B cell (primary cell): ENCODE results near the gene RAD51B. TPM values are rescaled to one million over a fixed set of nuclear protein-coding genes. Genes with fewer than 3 reads are reported as not detected.
A peak's percentile ranks its signal among the peaks of the same experiment; 100 is the strongest.

Experiments
- ATAC-seq: fragments of 200-7000 bp; cut with Tn5 transposase; one replicate; pipeline ENCODE4 v1.10.0; 2021; ENCODE audit warnings: low read depth, mild to moderate bottlenecking, moderate number of reproducible peaks, moderate library complexity
- CTCF ChIA-PET: fragments of 350-600 bp; sonication (Branson Sonifier 250); formaldehyde crosslinking; loops from one replicate; lab custom pipeline; 2021; ENCODE audit warnings: antibody characterized with exemption, inconsistent platforms; lab: Charles Lee
- POLR2A ChIA-PET: fragments of 350-600 bp; sonication (Branson Sonifier 250); formaldehyde crosslinking; loops from one replicate; lab custom pipeline; 2021; ENCODE audit warnings: antibody characterized with exemption; lab: Charles Lee
- DNase-seq: peaks from one replicate; pipeline ENCODE4 v3.0.0; 2013
- H2AFZ ChIP-seq: 2 replicates; pipeline ENCODE4 v1.6.1; 2012; ENCODE audit warnings: mild to moderate bottlenecking, low read depth, low read length; ENCODE audit not compliant: insufficient read depth, poor library complexity, severe bottlenecking
- H3K27ac ChIP-seq, 2 donors: 1 replicate in 1 of 2; 2 replicates in 1 of 2; pipeline ENCODE4 v1.5.1; 2012 to 2013; ENCODE audit warnings: low read length in 2 of 2, mild to moderate bottlenecking in 2 of 2, moderate library complexity in 1 of 2
- H3K27me3 ChIP-seq, 4 experiments: fragments of 200-600 bp in 1 of 4; sonication (generic) in 1 of 4; replicated peaks in 1 of 4; 1 replicate in 2 of 4; 2 replicates in 2 of 4; pipeline versions ENCODE4 v1.6.1 to v1.7.0; 2013 to 2016; ENCODE audit warnings: low read length in 3 of 4, mild to moderate bottlenecking in 2 of 4, mixed read lengths in 1 of 4, moderate library complexity in 1 of 4; ENCODE audit not compliant: insufficient read depth in 4 of 4, control insufficient read depth in 3 of 4; ENCODE audit errors: control extremely low read depth in 1 of 4
- H3K36me3 ChIP-seq, 2 experiments: replicated peaks in 1 of 2; 1 replicate in 1 of 2; 2 replicates in 1 of 2; pipeline versions ENCODE4 v1.6.1 to v1.7.1; 2013; ENCODE audit warnings: low read length in 1 of 2; ENCODE audit not compliant: insufficient read depth in 2 of 2, control insufficient read depth in 1 of 2; ENCODE audit errors: control extremely low read depth in 1 of 2, extremely low read depth in 1 of 2
- H3K4me1 ChIP-seq, 2 donors: fragments of 200-600 bp in 1 of 2; sonication (generic) in 1 of 2; 1 replicate in 1 of 2; 2 replicates in 1 of 2; pipeline versions ENCODE4 v1.5.1 to v1.6.1; 2013 to 2017; ENCODE audit warnings: low read length in 2 of 2; ENCODE audit not compliant: control insufficient read depth in 2 of 2, insufficient read depth in 2 of 2
- H3K4me2 ChIP-seq: replicated peaks from 2 replicates; pipeline ENCODE3; 2012; ENCODE audit warnings: mild to moderate bottlenecking, low read depth, low read length; ENCODE audit not compliant: poor library complexity, severe bottlenecking
- H3K4me3 ChIP-seq, 5 experiments: fragments of 200-600 bp in 1 of 5; sonication (generic) in 1 of 5; 1 replicate in 3 of 5; 2 replicates in 2 of 5; pipeline versions ENCODE4 v1.5.1 to v1.7.0; 2011 to 2016; ENCODE audit warnings: low read length in 4 of 5, mild to moderate bottlenecking in 4 of 5, low read depth in 2 of 5, control low read depth in 1 of 5, moderate library complexity in 1 of 5; ENCODE audit not compliant: insufficient read depth in 1 of 5; ENCODE audit errors: control extremely low read depth in 1 of 5, extremely low read depth in 1 of 5
- H3K79me2 ChIP-seq: fragments of 200-600 bp; sonication (generic); one replicate; pipeline ENCODE4 v1.6.0; 2016; ENCODE audit warnings: low read length; ENCODE audit not compliant: control insufficient read depth, insufficient read depth
- H3K9ac ChIP-seq: fragments of 200-600 bp; sonication (generic); 2 replicates; pipeline ENCODE4 v1.6.1; 2017; ENCODE audit warnings: mild to moderate bottlenecking, low read length, moderate library complexity
- H3K9me3 ChIP-seq, 3 donors: one replicate each; pipeline versions ENCODE4 v1.6.1 to v1.7.1; 2013; ENCODE audit warnings: low read length in 2 of 3; ENCODE audit not compliant: control insufficient read depth in 2 of 3, insufficient read depth in 1 of 3; ENCODE audit errors: control extremely low read depth in 1 of 3
- H4K20me1 ChIP-seq: 2 replicates; pipeline ENCODE4 v1.6.0; 2012; ENCODE audit warnings: mild to moderate bottlenecking, low read length; ENCODE audit not compliant: insufficient read depth, control insufficient read depth, poor library complexity, severe bottlenecking
- H3K27ac Mint-ChIP-seq: one replicate; pipeline ENCODE4 v1.8.0; 2021; ENCODE audit warnings: mixed read lengths
- H3K27me3 Mint-ChIP-seq: one replicate; pipeline ENCODE4 v1.8.0; 2021; ENCODE audit warnings: mixed read lengths
- H3K4me1 Mint-ChIP-seq: one replicate; pipeline ENCODE4 v1.8.0; 2021; ENCODE audit warnings: mixed read lengths
- H3K4me3 Mint-ChIP-seq: one replicate; pipeline ENCODE4 v1.8.0; 2021; ENCODE audit warnings: mixed read lengths
- H3K9me3 Mint-ChIP-seq: one replicate; pipeline ENCODE4 v1.8.0; 2022; ENCODE audit warnings: mixed read lengths; ENCODE audit not compliant: insufficient read depth
- CTCF ChIP-seq: fragments of 200-600 bp; IDR thresholded peaks from one replicate; pipeline ENCODE4 v1.8.0; 2022; ENCODE audit warnings: antibody characterized with exemption, mild to moderate bottlenecking
- EZH2 ChIP-seq: IDR thresholded peaks from 2 replicates; pipeline ENCODE4 v1.6.1; 2012; ENCODE audit warnings: borderline replicate concordance, low read depth, mild to moderate bottlenecking, moderate library complexity, low read length; ENCODE audit not compliant: insufficient read depth, poor library complexity, severe bottlenecking
- WGBS: methylation state at CpG from one replicate; pipeline ENCODE4 v1.1.5; 2013; ENCODE audit warnings: missing lambda C conversion rate; ENCODE audit not compliant: insufficient coverage; 5-methylcytosine and 5-hydroxymethylcytosine counted together
- intact Hi-C: fragments of 100-400 bp; cut with micrococcal nuclease; formaldehyde crosslinking; loops from one replicate; pipeline ENCODE4 v1.10.0; 2022
- polyA plus RNA-seq: library from polyadenylated mRNA; depleted of rRNA; stranded (reverse); fragments of >200 nt; gene quantifications from 2 replicates; pipeline ENCODE4 v1.2.3, GENCODE V29; 2012
- total RNA-seq, 2 donors: library from RNA; stranded (reverse); fragments of 120-200 nt in 1 of 2; gene quantifications; 1 replicate in 1 of 2; 2 replicates in 1 of 2; pipeline versions ENCODE4 v1.2.3 to v1.2.4, GENCODE V29; 2013 to 2022

RAD51B gene
- total and polyA plus RNA-seq, 2 donors (not counting 1 experiment from before 2014, with no cell fraction given), result 6.5 to 60.6 TPM

GRCh38 chr14:68563251-68564131 lies 743.9 kb downstream of the RAD51B start:
- Histone ChIP-seq H3K9ac (peak overlapping the region; percentile 41), H3K4me3 (peak overlapping the region in 1 of 5 experiments; percentile 7), H3K79me2 (no peaks in the 10 kb centered on the region), H3K27ac (no peak overlapping the region), H3K9me3 (peaks cover 0 to under 1% (median 0%) of the 10 kb centered on the region in 3 donors), H3K36me3 (no peaks in the 10 kb centered on the region), H3K4me2 (peak overlapping the region; percentile 64), H2AFZ (peak overlapping the region; percentile 53), H4K20me1 (no peaks in the 10 kb centered on the region), H3K4me1 (peaks cover 19 to 34% of the 10 kb centered on the region in 2 donors), H3K27me3 (no peaks in the 10 kb centered on the region)
- H3K27me3 Mint-ChIP-seq, result no peaks in the 10 kb centered on the region
- H3K9me3 Mint-ChIP-seq, result no peaks in the 10 kb centered on the region
- intact Hi-C loops, result no loop called here
- POLR2A ChIA-PET, result interaction anchor here (1.5 kb wide), 1 partner anchor 10 kb away, joined by 5 read pairs; no protein-coding TSS in a partner anchor
- peak; percentile 27 for DNase-seq
- H3K4me1 Mint-ChIP-seq, result peaks cover 27% of the 10 kb centered on the region
- H3K27ac Mint-ChIP-seq, result no peak overlapping the region
- TF ChIP-seq CTCF (no peak), EZH2 (no peak)
- WGBS, result 34% methylated on average over 14 of the region's 21 CpGs
- CTCF ChIA-PET, result no interaction called here
- no peak for ATAC-seq
- H3K4me3 Mint-ChIP-seq, result peak overlapping the region; percentile 48
